NCI-H1694 treated with DMSO at 0.1 percent for 48 hours (cell line): ENCODE measurements around the gene ABHD12.

Experiments used
- DNase-seq: peaks from one replicate; lab custom pipeline; 2025; lab: John Stamatoyannopoulos, UW

The ABHD12 gene

DNA sequence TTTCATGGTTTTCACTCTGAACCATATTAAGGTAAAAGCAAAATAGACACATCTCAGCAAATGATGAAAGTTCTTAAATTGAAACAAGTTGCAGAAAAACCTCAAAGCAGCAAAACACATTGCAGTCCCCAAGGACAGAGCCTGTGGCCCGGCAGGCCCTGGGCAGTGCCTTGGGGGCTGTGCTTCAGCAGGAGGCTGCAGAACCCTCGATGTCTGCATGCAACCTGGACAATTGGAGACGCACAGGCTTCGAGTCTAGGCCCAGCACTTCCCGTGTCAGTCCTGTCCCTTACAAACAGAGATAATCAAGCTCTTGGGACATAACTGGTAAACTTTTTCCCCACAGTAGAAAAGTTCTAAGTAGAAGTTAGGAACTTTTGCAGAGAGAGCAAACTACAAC is 133.5 kb downstream of the ABHD12 start:
- DNase-seq, result no peak

GRCh38 chr20:25256226-25256859 is 134.3 kb downstream of the ABHD12 start:
- DNase-seq, result no peak

DNA sequence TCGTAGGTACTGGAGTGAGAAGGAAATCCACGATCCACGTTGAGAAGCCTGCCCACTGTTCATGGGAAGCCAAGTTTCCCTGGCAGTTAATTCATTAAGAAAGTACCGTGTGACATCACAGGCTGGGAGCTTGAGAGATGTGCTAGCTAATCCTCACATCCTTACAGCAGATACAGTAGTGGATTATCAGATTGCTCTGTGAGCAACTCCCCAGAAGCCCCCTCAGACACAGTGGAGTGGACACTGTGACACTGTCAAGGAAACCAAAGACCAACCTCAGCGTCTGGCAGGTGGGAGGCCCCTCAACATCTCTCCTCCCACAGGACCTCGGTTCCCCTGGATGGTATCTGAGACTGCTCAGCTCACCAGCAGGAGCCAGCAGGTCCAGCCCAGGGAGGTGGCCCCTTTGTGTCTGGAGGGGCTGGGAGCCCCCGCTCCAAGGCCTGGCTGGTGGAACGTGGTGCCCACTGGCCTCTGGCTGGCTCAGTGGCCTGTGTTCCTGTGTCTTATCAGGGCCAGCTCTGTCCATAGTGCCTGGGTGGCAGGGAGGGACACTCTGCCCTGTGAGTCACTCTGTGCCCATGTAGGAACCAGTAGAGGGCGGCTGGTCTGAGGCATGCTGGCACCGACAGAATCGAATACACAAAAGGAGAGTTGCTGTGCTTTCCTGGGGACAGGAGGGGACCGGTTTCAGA is 135.5 kb downstream of the ABHD12 start:
- no peak for DNase-seq

DNA sequence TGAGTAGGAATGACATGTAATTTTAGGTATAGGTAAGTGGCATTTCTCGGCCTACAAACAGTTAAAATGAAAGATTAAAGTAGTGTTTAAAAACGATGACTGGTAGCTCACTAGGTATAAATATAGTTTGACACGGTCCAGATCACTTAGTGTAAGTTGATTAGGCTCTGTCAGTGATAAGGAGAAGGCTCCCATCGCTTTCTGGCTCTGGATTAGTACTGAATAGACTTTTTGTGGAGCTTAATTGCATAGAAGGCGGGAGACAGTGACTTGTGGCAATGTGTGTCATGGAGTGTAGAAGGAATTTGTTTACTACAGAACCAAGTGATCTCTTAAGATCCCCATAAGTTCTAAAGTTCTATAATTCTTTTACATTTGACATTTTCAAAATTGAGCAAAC is 136.1 kb downstream of the ABHD12 start:
- DNase-seq, result no peak

DNA sequence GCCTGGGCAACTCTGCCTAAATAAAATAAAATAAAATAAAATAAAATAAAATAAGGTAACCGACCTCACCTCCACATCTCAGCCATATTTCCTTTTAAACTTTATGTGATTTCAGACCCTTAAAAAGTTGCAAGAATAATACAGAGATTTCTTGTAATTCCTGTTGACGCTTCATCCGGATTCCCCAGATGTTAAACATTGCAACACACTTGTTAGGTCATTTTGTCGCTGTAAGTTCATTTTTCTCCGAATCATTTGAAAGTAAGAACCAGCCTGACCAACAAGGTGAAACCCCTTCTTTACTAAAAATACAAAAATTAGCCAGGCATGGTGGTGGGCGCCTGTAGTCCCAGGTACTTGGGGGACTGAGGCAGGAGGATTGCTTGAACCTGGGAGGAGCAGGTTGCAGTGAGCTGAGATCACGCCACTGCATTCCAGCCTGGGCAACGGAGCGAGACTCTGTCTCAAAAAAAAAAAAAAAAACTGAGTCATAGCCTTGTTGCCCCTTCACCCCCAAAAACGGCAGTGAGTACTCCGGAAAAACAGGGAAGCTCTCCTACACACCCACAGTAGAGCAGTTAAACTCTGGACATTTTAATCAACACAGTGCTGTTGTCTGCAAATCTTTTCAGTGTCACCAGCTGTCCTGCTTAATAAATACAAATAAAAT is 136.9 kb downstream of the ABHD12 start:
- DNase-seq, result no peak

GRCh38 chr20:25252686-25253421 is 137.8 kb downstream of the ABHD12 start:
- no peak for DNase-seq

DNA sequence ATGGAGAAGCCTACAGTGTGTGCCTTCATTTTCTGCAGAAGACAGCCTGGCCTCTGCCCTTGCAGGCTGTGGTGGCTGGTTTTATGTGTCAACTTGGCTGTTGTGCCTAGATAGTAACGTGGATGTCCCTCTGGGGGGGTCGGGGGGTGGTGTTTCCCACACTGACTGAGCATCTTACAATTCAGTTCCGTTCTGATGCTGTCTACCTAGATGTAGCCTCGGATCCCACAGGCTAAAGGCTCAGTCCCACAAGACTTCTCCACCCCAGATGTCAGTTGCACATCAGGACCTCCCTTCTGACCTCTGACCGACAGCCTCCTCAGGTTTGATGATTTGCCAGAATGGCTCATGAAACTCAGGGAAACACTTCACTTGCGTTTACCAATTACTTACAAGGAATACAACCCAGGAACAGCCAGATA is 138.4 kb downstream of the ABHD12 start:
- DNase-seq, result no peak

- DNase-seq, result no peak
Measured at GRCh38 chr20:25251558-25251957, 139.1 kb downstream of the ABHD12 start.

DNA sequence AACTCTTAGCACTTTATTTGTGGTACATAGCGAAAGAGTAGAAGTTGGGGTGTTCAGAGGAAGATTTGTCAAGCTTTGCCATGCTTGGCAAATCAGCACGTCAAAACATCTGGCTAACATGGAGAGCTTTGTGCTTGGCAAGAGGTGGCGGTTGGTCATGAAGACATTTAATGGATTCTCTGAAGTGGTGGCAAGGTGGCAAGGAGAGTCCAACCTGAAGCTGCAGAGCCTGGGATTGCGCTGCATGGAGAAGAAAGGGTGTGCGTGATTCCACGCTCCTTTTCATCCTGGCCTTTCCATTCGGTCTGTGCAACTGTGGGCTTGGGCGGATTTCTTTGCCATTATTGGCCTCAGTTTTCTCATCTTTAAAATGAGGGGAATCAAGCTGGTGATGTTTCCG is 139.6 kb downstream of the ABHD12 start:
- no peak for DNase-seq

- DNase-seq, result no peak
Measured at GRCh38 chr20:25250508-25250907, 140.1 kb downstream of the ABHD12 start.
